HepG2 (cell line): ENCODE results near the gene RING1. TPM values are rescaled to one million over a fixed set of nuclear protein-coding genes. Genes with fewer than 3 reads are reported as not detected.
A peak's percentile ranks its signal among the peaks of the same experiment; 100 is the strongest.

Source experiments
- BRCA1 ChIP-seq: sonication (generic); formaldehyde crosslinking; IDR thresholded peaks from 2 replicates; pipeline ENCODE4 v1.4.0; 2020; ENCODE audit warnings: missing genetic modification reagents
- CAMTA2 ChIP-seq: sonication (generic); formaldehyde crosslinking; IDR thresholded peaks from 2 replicates; pipeline ENCODE4 v1.4.0; 2020; ENCODE audit warnings: mild to moderate bottlenecking, missing genetic modification reagents, borderline replicate concordance
- DNMT1 ChIP-seq: sonication (generic); formaldehyde crosslinking; IDR thresholded peaks from 2 replicates; pipeline ENCODE4 v1.5.1; 2020; ENCODE audit warnings: mild to moderate bottlenecking, missing genetic modification reagents
- ELF3 ChIP-seq: IDR thresholded peaks from 2 replicates; pipeline ENCODE4 v1.6.1; 2016; ENCODE audit warnings: missing genetic modification reagents, missing compliant biosample characterization
- HOXA9 ChIP-seq: sonication (generic); formaldehyde crosslinking; IDR thresholded peaks from 2 replicates; pipeline ENCODE4 v1.8.1; 2022; ENCODE audit warnings: missing genetic modification reagents, mild to moderate bottlenecking, moderate library complexity, borderline replicate concordance
- IRF1 ChIP-seq: sonication (generic); formaldehyde crosslinking; IDR thresholded peaks from 2 replicates; pipeline ENCODE4 v1.4.0; 2020; ENCODE audit warnings: low read depth, mild to moderate bottlenecking, missing genetic modification reagents
- KDM2A ChIP-seq: sonication (generic); formaldehyde crosslinking; IDR thresholded peaks from 2 replicates; pipeline ENCODE4 v1.4.0; 2020; ENCODE audit warnings: low read depth, missing genetic modification reagents, borderline replicate concordance
- NBN ChIP-seq: fragments of 450-650 bp; conservative IDR thresholded peaks from 2 replicates; pipeline ENCODE4 v1.6.1; 2017
- NKX3-1 ChIP-seq: sonication (generic); formaldehyde crosslinking; IDR thresholded peaks from 2 replicates; pipeline ENCODE4 v1.5.0; 2020; ENCODE audit warnings: missing genetic modification reagents
- PHF5A ChIP-seq: IDR thresholded peaks from one replicate; pipeline ENCODE4 v1.6.1; 2018; ENCODE audit warnings: low read depth, missing genetic modification reagents; ENCODE audit not compliant: unreplicated experiment
- POLR2A ChIP-seq, 2 experiments: IDR thresholded peaks; 2 replicates each; pipeline ENCODE4 v1.6.1; 2011; ENCODE audit warnings: low read depth in 2 of 2, low read length in 2 of 2, mild to moderate bottlenecking in 1 of 2, moderate library complexity in 1 of 2; ENCODE audit not compliant: insufficient read depth in 1 of 2
- RCOR2 ChIP-seq: IDR thresholded peaks from 2 replicates; pipeline ENCODE4 v1.6.1; 2016; ENCODE audit warnings: missing biosample characterization, missing genetic modification reagents
- SMYD3 ChIP-seq: sonication (generic); formaldehyde crosslinking; IDR thresholded peaks from 2 replicates; pipeline ENCODE4 v1.8.1; 2023; ENCODE audit warnings: mild to moderate bottlenecking, missing genetic modification reagents
- SNAPC4 ChIP-seq: sonication (generic); formaldehyde crosslinking; IDR thresholded peaks from 2 replicates; pipeline ENCODE4 v1.4.0; 2020; ENCODE audit warnings: mild to moderate bottlenecking, missing genetic modification reagents
- ZFAT ChIP-seq: sonication (generic); formaldehyde crosslinking; conservative IDR thresholded peaks from 2 replicates; pipeline ENCODE4 v1.8.1; 2023; ENCODE audit warnings: missing genetic modification reagents, inconsistent platforms
- ZFP1 ChIP-seq: IDR thresholded peaks from 2 replicates; pipeline ENCODE4 v1.6.1; 2016
- ZMAT5 ChIP-seq: sonication (generic); formaldehyde crosslinking; IDR thresholded peaks from 2 replicates; pipeline ENCODE4 v1.5.0; 2020; ENCODE audit warnings: mild to moderate bottlenecking, low read depth, missing genetic modification reagents, borderline replicate concordance
- ZNF329 ChIP-seq: sonication (generic); formaldehyde crosslinking; IDR thresholded peaks from 2 replicates; pipeline ENCODE4 v1.9.0; 2021; ENCODE audit warnings: low read depth, mild to moderate bottlenecking, missing genetic modification reagents
- ZNF674 ChIP-seq: sonication (generic); formaldehyde crosslinking; IDR thresholded peaks from 2 replicates; pipeline ENCODE4 v1.5.0; 2020; ENCODE audit warnings: low read depth, mild to moderate bottlenecking, missing genetic modification reagents
- ZNF703 ChIP-seq: sonication (generic); formaldehyde crosslinking; IDR thresholded peaks from 2 replicates; pipeline ENCODE4 v1.5.1; 2020; ENCODE audit warnings: missing genetic modification reagents, mild to moderate bottlenecking, moderate library complexity, borderline replicate concordance
- ZNF740 ChIP-seq: sonication (generic); formaldehyde crosslinking; IDR thresholded peaks from 2 replicates; pipeline ENCODE4 v1.4.0; 2020; ENCODE audit warnings: missing genetic modification reagents
- polyA plus RNA-seq, 8 experiments: library from polyadenylated mRNA; depleted of rRNA in 3 of 8; stranded (reverse) in 7 of 8; unstranded in 1 of 8; fragments of >200 nt; fragmentation: Illumina TruSeq in 4 of 8; extraction: Trizol in 4 of 8; gene quantifications; 2 replicates each; pipeline versions ENCODE4 v1.2.1 to v1.2.3, GENCODE V29; 2011 to 2016; ENCODE audit warnings: low read depth in 4 of 8, missing spikeins in 1 of 8, mixed read lengths in 1 of 8; ENCODE audit not compliant: insufficient read depth in 1 of 8
- total RNA-seq, 5 experiments: library from RNA; depleted of rRNA; stranded (reverse); fragments of >200 nt; fragmentation: Illumina TruSeq; extraction: Trizol; gene quantifications; 2 replicates each; pipeline ENCODE4 v1.2.3, GENCODE V29; 2016; ENCODE audit warnings: low read depth in 1 of 5
- TF ChIP-seq, protein P1 (sequence below): sonication (generic); formaldehyde crosslinking; IDR thresholded peaks from 2 replicates; pipeline ENCODE4 v1.9.0; 2021; ENCODE audit warnings: missing genetic modification reagents, borderline replicate concordance

RING1 gene
- total and polyA plus RNA-seq, 2 of the 13 experiments (the other 11 are each of a cell fraction or from before 2014, with no cell fraction given): 23.9 to 33.6 TPM

- TF ChIP-seq SNAPC4 (CRISPR knock-in tag) (0 out of 2 replicates have a peak, but pooled peaks have one; percentile 35), NBN (no peak), POLR2A (IDR thresholded peaks at IDR 0.05; ENCODE audit: insufficient read depth in 1 of 2, low read depth in 2 of 2, low read length in 2 of 2) (no peak; a peak in 1 of 4 replicates), ZFP1 (CRISPR knock-in tag) (peak; percentile 96), KDM2A (CRISPR knock-in tag) (no peak), CAMTA2 (no peak), ZNF674 (CRISPR knock-in tag) (no peak), PHF5A (peak; percentile 75), ZNF703 (CRISPR knock-in tag) (no peak; the same call in 1 of the 2 replicates), IRF1 (no peak), HOXA9 (CRISPR knock-in tag) (0 out of 2 replicates have a peak, but pooled peaks have one; percentile 26), ZNF740 (CRISPR knock-in tag) (0 out of 2 replicates have a peak, but pooled peaks have one; percentile 50), BRCA1 (CRISPR knock-in tag) (no peak; the same call in 1 of the 2 replicates), ZMAT5 (CRISPR knock-in tag) (no peak), RCOR2 (peak; percentile 89), ZFAT (CRISPR knock-in tag) (no peak), ELF3 (CRISPR knock-in tag) (peak; percentile 86), ZNF329 (CRISPR knock-in tag) (no peak), NKX3-1 (peak; percentile 52; the same call in 1 of the 2 replicates), DNMT1 (CRISPR knock-in tag) (0 out of 2 replicates have a peak, but pooled peaks have one; percentile 44), SMYD3 (CRISPR knock-in tag) (peak; percentile 63; the same call in 1 of the 2 replicates)
- TF ChIP-seq, protein P1, sequence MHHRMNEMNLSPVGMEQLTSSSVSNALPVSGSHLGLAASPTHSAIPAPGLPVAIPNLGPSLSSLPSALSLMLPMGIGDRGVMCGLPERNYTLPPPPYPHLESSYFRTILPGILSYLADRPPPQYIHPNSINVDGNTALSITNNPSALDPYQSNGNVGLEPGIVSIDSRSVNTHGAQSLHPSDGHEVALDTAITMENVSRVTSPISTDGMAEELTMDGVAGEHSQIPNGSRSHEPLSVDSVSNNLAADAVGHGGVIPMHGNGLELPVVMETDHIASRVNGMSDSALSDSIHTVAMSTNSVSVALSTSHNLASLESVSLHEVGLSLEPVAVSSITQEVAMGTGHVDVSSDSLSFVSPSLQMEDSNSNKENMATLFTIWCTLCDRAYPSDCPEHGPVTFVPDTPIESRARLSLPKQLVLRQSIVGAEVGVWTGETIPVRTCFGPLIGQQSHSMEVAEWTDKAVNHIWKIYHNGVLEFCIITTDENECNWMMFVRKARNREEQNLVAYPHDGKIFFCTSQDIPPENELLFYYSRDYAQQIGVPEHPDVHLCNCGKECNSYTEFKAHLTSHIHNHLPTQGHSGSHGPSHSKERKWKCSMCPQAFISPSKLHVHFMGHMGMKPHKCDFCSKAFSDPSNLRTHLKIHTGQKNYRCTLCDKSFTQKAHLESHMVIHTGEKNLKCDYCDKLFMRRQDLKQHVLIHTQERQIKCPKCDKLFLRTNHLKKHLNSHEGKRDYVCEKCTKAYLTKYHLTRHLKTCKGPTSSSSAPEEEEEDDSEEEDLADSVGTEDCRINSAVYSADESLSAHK (CRISPR knock-in tag): no peak
Observed at GRCh38 chr6:33198159-33198852, 10.0 kb upstream of the RING1 start (continued).
